DND-41 (cell line): ENCODE results near the gene KIF3B.

Experiments used
- CTCF ChIP-seq: IDR thresholded peaks from 2 replicates; pipeline ENCODE4 v1.5.1; 2012; ENCODE audit warnings: borderline replicate concordance, low read length, moderate library complexity, mild to moderate bottlenecking; ENCODE audit not compliant: poor library complexity, severe bottlenecking; ENCODE audit errors: extremely low read depth
- EZH2 ChIP-seq: IDR thresholded peaks from 3 replicates; pipeline ENCODE4 v1.6.1; 2012; ENCODE audit warnings: borderline replicate concordance, low read depth, mild to moderate bottlenecking, moderate library complexity, low read length, inconsistent platforms; ENCODE audit not compliant: severe bottlenecking

- TF ChIP-seq CTCF, result no peak
- no peak for TF ChIP-seq EZH2
These were observed 35.6 kb upstream of the KIF3B start for GRCh38 chr20:32241807-32242206.
